ENCODE data around the gene NTM. TPM values are rescaled to one million over a fixed set of nuclear protein-coding genes. Genes with fewer than 3 reads are reported as not detected.

The NTM gene
- total RNA-seq, 3 donors from 2014 or later: 0.66 to 9.0 (median 1.0) TPM

- intact Hi-C loops (cut with DNase I; ENCODE audit: low total_unique reads): no loop called here
- TF ChIP-seq POLR2AphosphoS5 (IDR thresholded peaks at IDR 0.05) (no peak), CTCF (IDR thresholded peaks at IDR 0.05) (no peak), POLR2A (IDR thresholded peaks at IDR 0.05) (no peak)
- Histone ChIP-seq H3K36me3 (no peaks in the 10 kb centered on the region), H3K27me3 (no peaks in the 10 kb centered on the region), H3K4me3 (no peak overlapping the region), H3K27ac (no peak overlapping the region), H3K4me1 (no peaks in the 10 kb centered on the region), H3K9me3 (no peaks in the 10 kb centered on the region)
- DNase-seq (ENCODE audit: low spot score in 2 of 2): no peak
Observed at GRCh38 chr11:131349368-131350086, 20.9 kb upstream of the NTM start.

- no peaks in the 10 kb centered on the region for H3K36me3 ChIP-seq
- intact Hi-C loops (cut with DNase I; ENCODE audit: low total_unique reads): no loop called here
- H3K27me3 ChIP-seq: no peaks in the 10 kb centered on the region
- H3K27ac ChIP-seq: no peak overlapping the region
- H3K4me3 ChIP-seq: no peak overlapping the region
- no peaks in the 10 kb centered on the region for H3K4me1 ChIP-seq
- no peaks in the 10 kb centered on the region for H3K9me3 ChIP-seq
- DNase-seq (ENCODE audit: low spot score in 2 of 2): no peak
- no peak for TF ChIP-seq CTCF (IDR thresholded peaks at IDR 0.05)
- no peak for TF ChIP-seq POLR2A (IDR thresholded peaks at IDR 0.05)
- TF ChIP-seq POLR2AphosphoS5 (IDR thresholded peaks at IDR 0.05): no peak
Observed at GRCh38 chr11:131350872-131351271, 19.5 kb upstream of the NTM start.

- H3K27me3 ChIP-seq: no peaks in the 10 kb centered on the region
- no peak overlapping the region for H3K27ac ChIP-seq
- no peaks in the 10 kb centered on the region for H3K9me3 ChIP-seq
- H3K36me3 ChIP-seq: no peaks in the 10 kb centered on the region
- H3K4me3 ChIP-seq: no peak overlapping the region
- intact Hi-C loops (cut with DNase I; ENCODE audit: low total_unique reads): no loop called here
- no peak for DNase-seq (ENCODE audit: low spot score in 2 of 2)
- TF ChIP-seq POLR2A (IDR thresholded peaks at IDR 0.05): no peak
- TF ChIP-seq CTCF (IDR thresholded peaks at IDR 0.05): no peak
- no peak for TF ChIP-seq POLR2AphosphoS5 (IDR thresholded peaks at IDR 0.05)
- no peaks in the 10 kb centered on the region for H3K4me1 ChIP-seq
Observed at GRCh38 chr11:131351848-131352247, 18.6 kb upstream of the NTM start.

- no peaks in the 10 kb centered on the region for H3K27me3 ChIP-seq
- DNase-seq (ENCODE audit: low spot score in 2 of 2): no peak
- H3K36me3 ChIP-seq: no peaks in the 10 kb centered on the region
- no peaks in the 10 kb centered on the region for H3K9me3 ChIP-seq
- intact Hi-C loops (cut with DNase I; ENCODE audit: low total_unique reads): no loop called here
- H3K4me3 ChIP-seq: no peak overlapping the region
- no peak overlapping the region for H3K27ac ChIP-seq
- no peaks in the 10 kb centered on the region for H3K4me1 ChIP-seq
- no peak for TF ChIP-seq CTCF (IDR thresholded peaks at IDR 0.05)
- TF ChIP-seq POLR2AphosphoS5 (IDR thresholded peaks at IDR 0.05): no peak
- no peak for TF ChIP-seq POLR2A (IDR thresholded peaks at IDR 0.05)
Observed at GRCh38 chr11:131353766-131354165, 16.6 kb upstream of the NTM start.

- Histone ChIP-seq H3K9me3 (no peaks in the 10 kb centered on the region), H3K36me3 (no peaks in the 10 kb centered on the region), H3K4me3 (no peak overlapping the region), H3K27me3 (no peaks in the 10 kb centered on the region), H3K4me1 (no peaks in the 10 kb centered on the region), H3K27ac (no peak overlapping the region)
- intact Hi-C loops (cut with DNase I; ENCODE audit: low total_unique reads): no loop called here
- TF ChIP-seq CTCF (IDR thresholded peaks at IDR 0.05) (no peak), POLR2AphosphoS5 (IDR thresholded peaks at IDR 0.05) (no peak), POLR2A (IDR thresholded peaks at IDR 0.05) (no peak)
- DNase-seq (ENCODE audit: low spot score in 2 of 2): no peak
Observed at GRCh38 chr11:131354251-131354701, 16.1 kb upstream of the NTM start.

All from breast epithelium (tissue), 4 donors.